Keratinocyte (primary cell): ENCODE data around the gene PARD3B. TPM values are rescaled to one million over a fixed set of nuclear protein-coding genes. Genes with fewer than 3 reads are reported as not detected.

Experiments
- DNase-seq: peaks from one replicate; pipeline ENCODE4 v3.0.0-alpha.2; 2011; ENCODE audit warnings: low read depth, missing footprints, low spot score
- FAIRE-seq: peaks from 2 replicates; lab custom pipeline; 2011; peaks lifted over from hg19 to GRCh38; lab: Jason Lieb, UNC
- H2AFZ ChIP-seq: 2 replicates; pipeline ENCODE4 v1.6.0; 2012; ENCODE audit warnings: low read length, control low read depth, inconsistent platforms; ENCODE audit not compliant: control insufficient read depth
- H3K27ac ChIP-seq: 2 replicates; pipeline ENCODE4 v1.5.1; 2011; ENCODE audit warnings: low read length; ENCODE audit not compliant: control insufficient read depth, insufficient read depth
- H3K27me3 ChIP-seq: 3 replicates; pipeline ENCODE4 v1.6.0; 2011; ENCODE audit warnings: low read length; ENCODE audit not compliant: control insufficient read depth, insufficient read depth; ENCODE audit errors: extremely low read depth
- H3K36me3 ChIP-seq, 2 experiments: 2 replicates in 1 of 2; 3 replicates in 1 of 2; pipeline ENCODE4 v1.5.1; 2011; ENCODE audit warnings: low read length in 2 of 2, mild to moderate bottlenecking in 1 of 2; ENCODE audit not compliant: control insufficient read depth in 2 of 2, insufficient read depth in 2 of 2; ENCODE audit errors: extremely low read depth in 1 of 2
- H3K4me1 ChIP-seq: 3 replicates; pipeline ENCODE4 v1.5.1; 2011; ENCODE audit warnings: low read length; ENCODE audit not compliant: control insufficient read depth, insufficient read depth; ENCODE audit errors: extremely low read depth
- H3K4me2 ChIP-seq: 3 replicates; pipeline ENCODE4 v1.6.0; 2011; ENCODE audit warnings: low read depth, low read length; ENCODE audit not compliant: control insufficient read depth, insufficient read depth; ENCODE audit errors: extremely low read depth
- H3K4me3 ChIP-seq, 3 experiments: fragments of 200-600 bp in 1 of 3; sonication (generic) in 1 of 3; 2 replicates in 2 of 3; 3 replicates in 1 of 3; pipeline ENCODE4 v1.5.1; 2011 to 2016; ENCODE audit warnings: low read length in 3 of 3, mild to moderate bottlenecking in 3 of 3, control low read depth in 2 of 3, inconsistent platforms in 1 of 3, low read depth in 1 of 3, mixed read lengths in 1 of 3, mixed run types in 1 of 3, moderate library complexity in 1 of 3; ENCODE audit not compliant: control insufficient read depth in 2 of 3, insufficient read depth in 2 of 3; ENCODE audit errors: extremely low read depth in 1 of 3
- H3K79me2 ChIP-seq: 2 replicates; pipeline ENCODE4 v1.6.0; 2012; ENCODE audit warnings: low read length; ENCODE audit not compliant: control insufficient read depth, insufficient read depth
- H3K9ac ChIP-seq: 3 replicates; pipeline ENCODE4 v1.6.0; 2011; ENCODE audit warnings: low read length; ENCODE audit not compliant: control insufficient read depth, insufficient read depth; ENCODE audit errors: extremely low read depth
- H3K9me1 ChIP-seq: 3 replicates; pipeline ENCODE4 v1.6.0; 2011; ENCODE audit warnings: low read length; ENCODE audit not compliant: control insufficient read depth, insufficient read depth; ENCODE audit errors: extremely low read depth
- H3K9me3 ChIP-seq: 2 replicates; pipeline ENCODE4 v1.5.1; 2012; ENCODE audit warnings: low read depth, low read length; ENCODE audit not compliant: control insufficient read depth
- H4K20me1 ChIP-seq: 3 replicates; pipeline ENCODE4 v1.6.0; 2011; ENCODE audit warnings: low read length; ENCODE audit not compliant: control insufficient read depth, insufficient read depth; ENCODE audit errors: extremely low read depth
- CTCF ChIP-seq, 3 experiments: IDR thresholded peaks in 1 of 3; conservative IDR thresholded peaks in 1 of 3; optimal IDR thresholded peaks in 1 of 3; 2 replicates in 2 of 3; 3 replicates in 1 of 3; pipeline versions ENCODE3 to v1.5.1; 2011; ENCODE audit warnings: low read length in 3 of 3, mild to moderate bottlenecking in 3 of 3, moderate library complexity in 2 of 3, control low read depth in 1 of 3, inconsistent platforms in 1 of 3; ENCODE audit not compliant: insufficient read depth in 2 of 3; ENCODE audit errors: extremely low read depth in 1 of 3
- EZH2 ChIP-seq: IDR thresholded peaks from one replicate; pipeline ENCODE4 v1.6.1; 2012; ENCODE audit warnings: inconsistent platforms, mild to moderate bottlenecking, low read length, moderate library complexity
- dilution Hi-C: fragments of 300-500 bp; cut with MboI; formaldehyde crosslinking; loops from one replicate; pipeline ENCODE4 v1.7.0; 2020; ENCODE audit warnings: low sequenced_read_pairs; ENCODE audit not compliant: extremely low pct_ligation_motif_present
- polyA plus RNA-seq, 5 experiments: library from polyadenylated mRNA; depleted of rRNA in 3 of 5; stranded (reverse) in 3 of 5; stranded (forward) in 1 of 5; unstranded in 1 of 5; fragments of >200 nt; gene quantifications; 1 replicate in 1 of 5; 2 replicates in 3 of 5; 3 replicates in 1 of 5; pipeline versions ENCODE4 v1.2.1 to v1.2.3, GENCODE V29; 2011 to 2012; ENCODE audit warnings: missing spikeins in 2 of 5, low read depth in 1 of 5, low replicate concordance in 1 of 5

PARD3B gene
- polyA plus RNA-seq, 1 donor (not counting 4 experiments of a cell fraction or from before 2014, with no cell fraction given), result 1.2 TPM

GRCh38 chr2:204632410-204632809 is 87.1 kb downstream of the PARD3B start:
- FAIRE-seq (no peak), DNase-seq (no peak)
- dilution Hi-C loops, result no loop called here
- Histone ChIP-seq H3K9me3 (no peaks in the 10 kb centered on the region), H4K20me1 (no peaks in the 10 kb centered on the region), H3K9ac (no peak overlapping the region), H2AFZ (no peak overlapping the region), H3K9me1 (no peaks in the 10 kb centered on the region), H3K4me1 (no peaks in the 10 kb centered on the region), H3K27ac (no peak overlapping the region), H3K27me3 (no peaks in the 10 kb centered on the region), H3K4me2 (no peak overlapping the region), H3K4me3 (no peak overlapping the region), H3K79me2 (no peaks in the 10 kb centered on the region), H3K36me3 (no peaks in the 10 kb centered on the region)
- TF ChIP-seq EZH2 (no peak), CTCF (optimal IDR thresholded peaks at IDR 0.05 in 1 of 3, IDR thresholded peaks at IDR 0.05 in 1 of 3, conservative IDR thresholded peaks at IDR 0.05 in 1 of 3; ENCODE audit: extremely low read depth in 1 of 3, insufficient read depth in 2 of 3, low read length in 3 of 3) (no peak)

- Histone ChIP-seq H3K36me3 (no peaks in the 10 kb centered on the region), H2AFZ (no peak overlapping the region), H3K4me2 (no peak overlapping the region), H3K27me3 (no peaks in the 10 kb centered on the region), H3K4me1 (no peaks in the 10 kb centered on the region), H3K27ac (no peak overlapping the region), H3K9me3 (no peaks in the 10 kb centered on the region), H3K9ac (no peak overlapping the region), H3K4me3 (no peak overlapping the region), H3K9me1 (no peaks in the 10 kb centered on the region), H3K79me2 (no peaks in the 10 kb centered on the region), H4K20me1 (no peaks in the 10 kb centered on the region)
- dilution Hi-C loops, result no loop called here
- FAIRE-seq (no peak), DNase-seq (no peak)
- no peak for TF ChIP-seq EZH2
- no peak for TF ChIP-seq CTCF (optimal IDR thresholded peaks at IDR 0.05 in 1 of 3, IDR thresholded peaks at IDR 0.05 in 1 of 3, conservative IDR thresholded peaks at IDR 0.05 in 1 of 3; ENCODE audit: extremely low read depth in 1 of 3, insufficient read depth in 2 of 3, low read length in 3 of 3)
These were observed 89.3 kb downstream of the PARD3B start for GRCh38 chr2:204634564-204634963.
